Calu3 (cell line): ENCODE measurements around the gene CMIP. TPM values are rescaled to one million over a fixed set of nuclear protein-coding genes. Genes with fewer than 3 reads are reported as not detected.

Experiments
- BruUV-seq: library from RNA; stranded (reverse); fragments of 400-500 nt; replicated peaks from 2 replicates; lab custom pipeline; 2021; lab: Mats Ljungman, UMichigan
- CTCF ChIA-PET: fragments of 300-600 bp; sonication (Branson Sonifier 250); formaldehyde crosslinking; loops from one replicate; lab custom pipeline; 2022; ENCODE audit warnings: antibody characterized with exemption; lab: Charles Lee
- DNase-seq: peaks from one replicate; pipeline ENCODE4 v3.0.0; 2022
- H3K27ac Mint-ChIP-seq: one replicate; pipeline ENCODE4 v1.8.0; 2022; ENCODE audit warnings: mixed read lengths; ENCODE audit not compliant: unreplicated experiment
- H3K27me3 Mint-ChIP-seq: one replicate; pipeline ENCODE4 v1.8.0; 2022; ENCODE audit warnings: mixed read lengths; ENCODE audit not compliant: unreplicated experiment
- H3K36me3 Mint-ChIP-seq: one replicate; pipeline ENCODE4 v1.8.0; 2022; ENCODE audit warnings: mild to moderate bottlenecking, moderate library complexity, mixed read lengths; ENCODE audit not compliant: insufficient read depth, unreplicated experiment
- H3K4me1 Mint-ChIP-seq: one replicate; pipeline ENCODE4 v1.8.0; 2022; ENCODE audit warnings: mild to moderate bottlenecking, low read depth, mixed read lengths; ENCODE audit not compliant: unreplicated experiment
- H3K4me3 Mint-ChIP-seq: one replicate; pipeline ENCODE4 v1.8.0; 2022; ENCODE audit warnings: mild to moderate bottlenecking, low read depth, moderate library complexity, mixed read lengths; ENCODE audit not compliant: unreplicated experiment
- H3K9me3 Mint-ChIP-seq: one replicate; pipeline ENCODE4 v1.8.0; 2022; ENCODE audit warnings: low read depth, mixed read lengths; ENCODE audit not compliant: unreplicated experiment
- CTCF ChIP-seq: fragments of 200-600 bp; IDR thresholded peaks from one replicate; pipeline ENCODE4 v1.8.0; 2022; ENCODE audit warnings: antibody characterized with exemption; ENCODE audit not compliant: unreplicated experiment
- intact Hi-C: fragments of 100-400 bp; cut with micrococcal nuclease; formaldehyde crosslinking; loops from one replicate; pipeline ENCODE4 v1.10.0; 2022; ENCODE audit not compliant: unreplicated experiment
- total RNA-seq: library from RNA; stranded (reverse); gene quantifications from 2 replicates; pipeline ENCODE4 v1.2.3, GENCODE V29; 2022

The CMIP gene
- total RNA-seq, 1 experiment from 2014 or later: 82.7 TPM

- H3K4me3 Mint-ChIP-seq: peak overlapping the region; percentile 32
- intact Hi-C loops: loop anchor here (5.0 kb wide), 1 partner anchor 111 kb away; no protein-coding TSS in a partner anchor
- CTCF ChIA-PET: interaction anchor here (1.3 to 2.2 kb wide), 3 partner anchors 10 to 64 kb away, joined by 3 to 12 read pairs (median 5); no protein-coding TSS in a partner anchor
- no peak for TF ChIP-seq CTCF
- H3K9me3 Mint-ChIP-seq: no peaks in the 10 kb centered on the region
- H3K4me1 Mint-ChIP-seq: peaks cover 69% of the 10 kb centered on the region
- no TSS peak for BruUV-seq
- H3K27me3 Mint-ChIP-seq: no peaks in the 10 kb centered on the region
- peak overlapping the region; percentile 71 for H3K27ac Mint-ChIP-seq
- H3K36me3 Mint-ChIP-seq: peaks cover 13% of the 10 kb centered on the region
- peak; percentile 92 for DNase-seq
Measured at GRCh38 chr16:81558444-81559175, 114.0 kb downstream of the CMIP start.

GRCh38 chr16:81560979-81561657 is 116.5 kb downstream of the CMIP start:
- H3K4me3 Mint-ChIP-seq: no peak overlapping the region
- intact Hi-C loops: no loop called here
- H3K36me3 Mint-ChIP-seq: peaks cover 12% of the 10 kb centered on the region
- no peak overlapping the region for H3K27ac Mint-ChIP-seq
- no TSS peak for BruUV-seq
- TF ChIP-seq CTCF: no peak
- H3K27me3 Mint-ChIP-seq: no peaks in the 10 kb centered on the region
- H3K9me3 Mint-ChIP-seq: no peaks in the 10 kb centered on the region
- DNase-seq: no peak
- H3K4me1 Mint-ChIP-seq: peaks cover 57% of the 10 kb centered on the region
- CTCF ChIA-PET: no interaction called here

GRCh38 chr16:81562174-81562849 is 117.7 kb downstream of the CMIP start:
- Mint-ChIP-seq H3K36me3 (peaks cover 7% of the 10 kb centered on the region), H3K4me1 (peaks cover 55% of the 10 kb centered on the region), H3K4me3 (no peak overlapping the region), H3K27ac (no peak overlapping the region), H3K27me3 (no peaks in the 10 kb centered on the region), H3K9me3 (no peaks in the 10 kb centered on the region)
- intact Hi-C loops: no loop called here
- TF ChIP-seq CTCF: no peak
- no peak for DNase-seq
- BruUV-seq: no TSS peak
- CTCF ChIA-PET: interaction anchor here (0.6 to 1.6 kb wide), 2 partner anchors 23 to 159 kb away, joined by 3 read pairs; no protein-coding TSS in a partner anchor

GRCh38 chr16:81562926-81563325 is 118.3 kb downstream of the CMIP start:
- no peak overlapping the region for H3K27ac Mint-ChIP-seq
- no peaks in the 10 kb centered on the region for H3K9me3 Mint-ChIP-seq
- no peak for TF ChIP-seq CTCF
- CTCF ChIA-PET: interaction anchor here (0.6 to 1.6 kb wide), 2 partner anchors 23 to 160 kb away, joined by 3 read pairs; no protein-coding TSS in a partner anchor
- DNase-seq: no peak
- no peak overlapping the region for H3K4me3 Mint-ChIP-seq
- H3K36me3 Mint-ChIP-seq: peaks cover 7% of the 10 kb centered on the region
- intact Hi-C loops: no loop called here
- H3K4me1 Mint-ChIP-seq: peaks cover 56% of the 10 kb centered on the region
- no TSS peak for BruUV-seq
- no peaks in the 10 kb centered on the region for H3K27me3 Mint-ChIP-seq
